Stimulated activated CD8-positive, alpha-beta memory T cell treated with anti-CD3 and anti-CD28 coated beads, Interleukin-4, amount 100 ng/mL, for 48 hours (primary cell): Measurements from ENCODE around the gene HMX1.

Experiments used
- DNase-seq: peaks from one replicate; pipeline ENCODE4 v3.0.0-alpha.2; 2020

HMX1 gene

DNA sequence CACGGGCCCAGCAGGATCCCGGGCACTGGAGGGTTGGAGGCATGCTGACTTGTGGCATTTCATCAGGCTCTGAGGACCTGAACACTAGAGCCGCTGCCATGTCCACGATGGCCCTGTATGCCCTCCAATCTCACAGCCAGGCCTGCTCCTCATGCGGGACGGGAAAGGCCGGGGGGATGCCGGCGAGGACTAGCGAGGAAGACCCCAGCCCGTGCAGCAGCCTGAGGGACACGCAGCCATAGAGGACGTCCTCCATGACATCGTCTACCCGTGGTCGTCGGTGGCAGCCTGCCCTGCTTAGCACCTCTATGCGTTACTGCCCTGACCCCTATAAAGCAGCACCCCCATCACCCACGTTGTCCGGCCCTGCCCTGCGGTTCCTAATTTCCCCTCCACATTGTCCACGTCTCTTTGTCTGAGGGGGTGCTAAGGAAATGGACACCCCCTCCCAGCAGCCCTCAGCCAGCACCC, 32.6 kb downstream of the HMX1 start:
- peak; percentile 6 for DNase-seq

DNA sequence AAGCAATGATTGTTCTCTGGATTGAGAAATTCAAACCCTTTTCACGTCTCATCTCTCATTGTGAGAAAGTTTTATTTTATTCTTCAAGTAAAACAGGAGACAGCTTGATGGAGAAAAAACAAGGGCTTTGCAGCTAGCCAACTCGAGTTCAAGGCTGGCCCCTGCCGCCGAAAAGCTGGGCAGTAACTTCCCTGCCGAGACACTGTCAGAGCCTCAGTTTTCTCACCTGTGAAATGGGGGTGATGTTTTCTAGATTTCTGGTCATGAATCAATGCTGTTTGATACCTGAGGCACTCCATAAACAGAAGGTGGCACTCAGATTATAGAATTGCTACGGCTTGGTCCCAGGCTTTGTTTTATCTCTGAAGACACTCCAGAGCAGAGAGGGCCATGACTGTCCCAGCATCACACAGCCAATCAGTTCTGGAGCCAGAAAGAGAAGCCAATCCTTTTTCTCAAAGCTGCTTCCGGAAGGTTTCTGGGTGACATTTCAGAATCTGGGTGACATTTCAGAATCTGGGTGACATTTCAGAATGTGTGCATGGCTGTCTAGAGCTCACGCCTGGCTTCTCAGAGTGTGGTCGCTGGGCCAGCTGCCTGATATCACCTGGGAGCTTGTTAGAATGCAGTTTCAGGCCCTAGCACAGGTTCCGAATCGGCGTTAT, 33.2 kb downstream of the HMX1 start:
- no peak for DNase-seq

DNA sequence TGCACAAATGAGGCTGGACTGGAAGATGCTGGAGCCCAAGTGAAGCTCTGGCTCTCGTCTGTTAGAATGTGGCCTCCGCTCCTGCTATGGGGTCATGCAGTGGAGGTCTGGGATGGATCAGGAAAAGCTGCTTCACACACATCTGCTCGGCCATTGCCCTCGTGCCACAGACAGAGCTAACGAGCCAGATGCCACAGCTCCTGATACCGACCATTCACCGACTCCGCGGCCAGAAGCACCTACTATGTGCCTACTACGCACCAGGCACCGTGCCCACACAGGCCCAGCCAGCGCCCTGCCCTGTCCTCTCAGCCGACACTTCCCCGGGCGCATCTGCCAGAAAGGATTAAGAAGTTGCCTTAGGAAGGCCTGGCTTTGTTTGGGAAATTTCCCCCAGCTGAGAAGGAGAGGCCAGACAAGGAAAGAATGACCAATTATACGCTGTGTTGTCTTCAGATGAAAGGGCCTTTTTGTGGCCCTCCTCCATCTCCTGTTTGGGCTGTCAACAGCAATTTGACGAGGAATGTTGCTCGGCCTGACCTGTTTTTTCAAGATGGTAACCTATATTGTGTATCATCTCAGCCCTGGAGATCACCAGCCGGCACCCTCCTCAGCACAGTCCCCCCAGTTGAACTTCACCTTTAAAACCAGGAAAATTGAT, 34.3 kb downstream of the HMX1 start:
- peak; percentile 1 for DNase-seq

DNA sequence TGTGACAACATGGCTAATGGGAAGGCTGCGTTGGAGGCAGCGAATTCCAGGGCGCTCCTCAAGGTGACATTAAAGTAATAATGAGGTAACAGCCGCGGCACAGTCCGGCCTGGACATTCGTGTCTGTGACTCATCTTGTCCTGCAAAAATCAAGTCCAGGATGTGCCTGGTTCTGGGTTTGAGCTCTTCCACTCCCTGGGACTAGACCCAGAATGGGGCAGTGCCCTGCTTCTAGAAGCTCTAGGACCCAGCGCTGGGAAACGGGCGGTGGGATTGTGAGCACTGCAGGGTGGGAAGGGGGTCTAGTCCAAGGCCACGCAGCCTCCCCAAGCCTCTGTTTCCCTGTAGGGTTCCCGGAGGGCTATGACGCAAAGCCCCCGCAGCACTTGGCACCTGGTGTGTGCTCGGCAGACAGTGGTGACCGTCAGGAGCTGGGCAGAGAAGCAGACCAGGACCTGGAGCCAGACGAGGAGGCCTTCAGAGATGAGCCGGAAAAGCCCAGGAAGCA, 34.9 kb downstream of the HMX1 start:
- DNase-seq: peak; percentile 8

DNA sequence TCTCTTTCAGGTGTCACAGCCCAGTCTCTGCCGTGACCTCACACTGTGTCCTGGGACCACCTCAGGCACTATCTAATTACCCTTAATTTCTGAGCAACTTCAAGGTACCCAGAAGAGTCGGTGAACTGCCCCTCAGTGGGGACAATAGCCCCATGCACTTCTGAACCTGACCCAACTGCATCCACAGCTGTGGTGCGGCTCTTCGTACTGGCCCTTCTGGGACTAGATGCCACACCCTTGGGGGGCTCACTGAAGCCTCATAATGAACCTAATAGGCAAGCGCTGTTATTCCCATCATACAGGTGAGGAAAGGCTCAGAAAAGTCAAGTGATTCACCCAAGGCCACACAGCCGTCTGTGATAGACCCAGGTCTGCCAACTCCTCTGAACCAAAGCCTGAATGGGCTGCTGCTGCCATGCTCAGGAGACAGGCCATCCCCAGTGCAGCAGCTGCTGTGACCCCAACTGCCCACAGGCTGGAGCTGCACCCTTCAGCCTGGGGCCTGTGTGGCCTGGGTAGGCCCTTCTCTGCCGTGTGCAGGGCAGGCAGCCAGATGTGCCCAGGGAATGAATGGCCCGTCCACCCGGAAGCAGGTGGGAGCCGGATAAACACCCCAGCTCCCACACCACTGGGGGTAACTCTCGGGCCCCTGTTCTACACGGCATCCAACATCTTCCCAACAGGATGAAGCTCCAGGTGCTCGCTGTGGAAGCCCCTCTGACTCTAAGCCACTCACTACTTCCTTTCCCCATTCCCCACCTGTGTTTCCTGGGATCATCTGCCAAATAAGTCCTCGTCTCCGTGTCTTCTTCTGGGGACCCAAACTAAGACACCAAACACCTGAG, 35.9 kb downstream of the HMX1 start:
- peak; percentile 10 for DNase-seq

DNA sequence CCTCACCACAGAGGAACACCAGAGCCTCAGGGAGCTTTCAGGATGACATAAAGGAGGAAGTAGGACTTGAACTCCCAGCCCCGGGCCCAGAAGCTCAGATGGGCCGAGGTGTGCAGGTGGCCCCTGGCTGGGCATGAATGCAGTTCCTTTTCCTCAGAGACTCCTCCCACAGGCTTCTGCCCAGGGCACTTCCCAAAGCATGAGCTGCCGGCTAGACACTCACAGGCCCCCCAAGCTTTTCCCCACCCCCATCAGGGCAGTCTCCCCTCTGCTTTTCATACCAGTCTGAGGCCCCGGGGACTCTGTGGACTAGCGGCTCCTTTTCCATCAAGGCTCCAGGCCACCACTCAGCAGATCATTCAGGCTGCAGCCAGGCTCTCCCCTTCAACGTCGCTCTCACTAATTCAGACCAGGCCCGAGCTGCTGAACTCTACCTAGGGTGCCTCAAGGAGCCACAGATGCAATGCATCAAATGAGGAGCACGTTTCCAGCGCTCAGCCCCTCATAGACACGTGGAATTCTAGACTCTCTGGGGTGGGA, 36.9 kb downstream of the HMX1 start:
- no peak for DNase-seq

DNA sequence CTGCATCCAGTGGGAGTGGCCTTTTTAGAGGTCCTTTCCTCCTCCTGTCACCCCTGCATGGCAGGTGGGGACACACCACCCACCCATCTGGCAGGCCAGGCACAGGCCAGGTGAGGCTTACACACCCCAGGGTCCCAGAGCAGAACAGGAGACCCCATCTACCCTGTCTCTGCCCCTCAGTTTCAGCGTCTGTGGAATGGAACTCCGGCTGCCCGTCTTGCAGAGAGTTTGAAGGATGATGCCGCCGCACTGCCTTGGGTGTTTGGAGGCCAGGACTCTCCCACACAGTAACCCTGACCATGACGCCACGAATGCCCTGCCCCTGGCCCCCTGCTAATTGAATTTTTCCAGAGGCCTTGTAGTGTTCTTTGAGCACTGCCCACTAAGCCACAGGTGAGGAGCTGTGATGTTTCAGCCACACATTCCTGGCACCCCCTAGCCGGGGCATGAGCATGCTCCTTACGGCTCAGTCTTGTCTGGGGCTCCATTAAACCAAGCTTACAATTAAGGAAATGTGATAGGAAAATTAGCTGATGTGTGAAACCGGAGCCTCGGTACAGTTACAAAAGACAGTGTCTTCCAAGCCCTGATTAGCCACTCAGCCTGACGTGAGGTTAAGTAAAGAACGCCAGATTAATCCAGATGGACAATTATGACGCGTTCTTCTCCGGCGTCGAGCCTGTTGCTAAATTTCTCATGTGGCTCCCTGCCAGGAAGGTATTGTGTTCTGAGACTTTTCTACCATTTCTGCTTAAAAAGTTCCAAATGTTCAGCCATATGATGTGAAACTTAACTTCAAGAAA, 39.3 kb downstream of the HMX1 start:
- DNase-seq: peak; percentile 2

DNA sequence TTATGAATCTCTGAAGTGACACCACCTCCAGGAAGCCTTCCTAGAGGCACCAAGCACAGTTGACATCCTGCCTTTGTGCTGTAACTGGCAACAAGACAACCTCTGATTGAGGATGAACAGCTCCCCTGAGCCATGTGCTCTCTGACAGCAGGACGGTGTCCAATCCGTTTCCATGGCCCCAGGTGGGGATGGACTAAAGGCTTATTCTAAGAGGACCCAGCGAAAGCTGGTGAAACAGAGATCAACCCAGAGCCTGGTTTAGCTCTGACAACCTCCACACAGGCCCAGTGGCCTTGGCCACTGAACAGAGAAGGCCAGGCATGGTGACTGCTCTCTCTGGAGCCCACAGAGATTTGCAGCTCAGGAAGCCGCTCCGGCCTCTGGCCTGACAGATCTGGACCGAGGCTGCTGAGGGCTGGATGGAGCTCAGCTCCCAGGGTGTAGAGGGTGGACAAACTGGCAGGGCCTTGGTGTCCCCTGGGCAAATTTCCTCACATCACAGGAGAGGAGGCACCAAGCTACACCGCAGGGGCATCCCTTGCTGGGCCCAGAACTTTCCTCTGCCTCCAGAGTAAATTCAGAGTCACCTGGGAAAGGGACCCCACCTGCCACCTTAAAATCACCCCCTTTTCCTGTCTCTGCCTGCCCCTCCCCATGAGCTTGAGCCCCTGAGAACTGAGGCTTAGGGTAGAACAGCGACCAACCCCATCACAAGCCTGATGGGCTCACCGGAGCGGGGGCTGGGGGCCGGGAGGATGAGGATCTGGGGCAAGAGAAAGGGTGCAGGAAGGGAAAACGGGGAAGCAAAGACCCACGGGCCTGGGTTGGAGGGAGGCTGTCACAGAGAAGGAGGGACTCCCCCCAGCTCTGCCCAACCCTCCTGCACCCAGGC, 40.2 kb downstream of the HMX1 start:
- DNase-seq: peak; percentile 10

DNA sequence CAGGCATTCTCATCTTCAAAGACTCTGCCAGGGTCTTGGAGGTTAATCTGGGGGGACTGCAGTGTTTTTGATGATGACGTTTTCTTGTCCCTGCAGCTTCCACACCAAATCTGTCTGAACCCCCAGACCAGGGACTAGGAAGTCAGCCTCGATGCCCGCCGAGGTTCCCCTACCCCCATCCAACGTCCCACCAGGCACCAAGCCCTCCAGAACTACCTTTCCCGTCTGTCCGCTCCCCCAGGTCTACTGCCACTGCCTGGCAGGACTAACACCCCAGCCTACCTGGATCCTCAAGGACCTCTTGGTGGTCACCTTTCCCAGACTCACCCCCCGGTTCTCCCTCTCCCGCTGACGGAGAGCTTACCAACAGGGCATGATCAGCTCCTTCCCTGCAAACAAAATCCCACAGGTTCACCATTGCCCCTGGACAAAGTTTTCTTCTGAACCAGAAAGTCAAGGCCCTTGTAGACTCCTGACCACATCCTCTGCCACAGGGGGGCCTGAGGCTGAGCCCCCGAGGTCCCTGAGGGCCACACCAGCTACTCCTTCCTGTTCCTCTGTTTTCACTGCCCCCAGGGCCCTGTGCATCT, 40.9 kb downstream of the HMX1 start:
- DNase-seq: peak; percentile 11

DNA sequence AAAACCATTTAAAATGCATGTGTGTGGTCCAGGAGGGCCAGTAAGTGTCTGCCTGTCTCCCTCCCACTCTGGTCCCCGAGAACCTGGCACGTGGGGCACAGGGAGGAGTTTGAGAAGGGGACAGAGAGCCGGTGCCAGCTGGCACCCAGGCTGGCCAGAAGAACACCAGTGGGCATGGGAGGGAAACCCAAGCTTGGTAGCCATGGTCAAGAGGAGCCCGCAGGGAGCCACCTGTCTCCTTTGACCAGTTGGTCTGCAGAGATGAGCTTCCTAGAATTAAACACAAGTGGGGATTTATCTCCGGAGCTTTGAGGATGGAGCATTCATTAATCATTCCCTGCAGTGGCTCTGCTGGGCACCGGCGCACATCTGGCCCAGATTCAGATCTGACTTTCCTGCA, 41.6 kb downstream of the HMX1 start:
- peak; percentile 5 for DNase-seq

DNA sequence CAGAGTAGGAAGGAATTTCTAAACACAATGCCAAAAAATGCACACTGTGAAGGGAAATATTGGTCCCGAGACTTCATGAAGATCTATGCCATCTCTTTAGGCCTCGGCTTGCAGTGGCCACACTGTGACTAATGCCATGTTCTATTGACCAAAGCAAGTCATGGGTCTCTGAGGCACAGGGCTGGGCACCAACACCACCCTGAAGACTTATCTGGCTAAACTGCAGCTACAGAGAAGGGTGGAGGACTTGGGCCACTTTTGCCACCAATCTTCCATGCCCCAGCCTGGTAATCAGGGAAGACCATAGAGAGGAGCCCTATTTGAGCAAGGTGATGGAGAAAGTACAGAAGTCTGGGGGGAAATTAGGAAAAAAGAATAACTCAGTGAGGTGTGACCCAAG, 42.1 kb downstream of the HMX1 start:
- DNase-seq: peak; percentile 11

DNA sequence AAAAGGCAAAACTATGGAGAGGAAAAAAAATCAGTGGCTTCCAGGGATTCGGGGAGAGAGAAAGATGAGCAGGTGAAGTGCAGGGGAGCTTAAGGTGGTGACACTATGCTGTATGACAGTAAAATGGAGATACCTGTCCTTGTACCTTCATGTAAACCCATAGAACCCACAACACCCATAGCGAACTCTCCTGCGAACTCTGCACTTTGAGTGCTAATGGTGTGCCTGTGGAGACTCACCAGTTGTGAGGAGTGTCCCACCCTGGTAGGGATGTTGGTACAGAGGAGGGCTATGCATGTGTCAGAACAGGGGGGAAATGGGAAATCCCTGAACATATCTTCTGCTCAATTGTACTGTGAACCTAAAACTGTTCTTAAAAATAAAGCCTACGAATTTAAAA, 42.8 kb downstream of the HMX1 start:
- DNase-seq: no peak

DNA sequence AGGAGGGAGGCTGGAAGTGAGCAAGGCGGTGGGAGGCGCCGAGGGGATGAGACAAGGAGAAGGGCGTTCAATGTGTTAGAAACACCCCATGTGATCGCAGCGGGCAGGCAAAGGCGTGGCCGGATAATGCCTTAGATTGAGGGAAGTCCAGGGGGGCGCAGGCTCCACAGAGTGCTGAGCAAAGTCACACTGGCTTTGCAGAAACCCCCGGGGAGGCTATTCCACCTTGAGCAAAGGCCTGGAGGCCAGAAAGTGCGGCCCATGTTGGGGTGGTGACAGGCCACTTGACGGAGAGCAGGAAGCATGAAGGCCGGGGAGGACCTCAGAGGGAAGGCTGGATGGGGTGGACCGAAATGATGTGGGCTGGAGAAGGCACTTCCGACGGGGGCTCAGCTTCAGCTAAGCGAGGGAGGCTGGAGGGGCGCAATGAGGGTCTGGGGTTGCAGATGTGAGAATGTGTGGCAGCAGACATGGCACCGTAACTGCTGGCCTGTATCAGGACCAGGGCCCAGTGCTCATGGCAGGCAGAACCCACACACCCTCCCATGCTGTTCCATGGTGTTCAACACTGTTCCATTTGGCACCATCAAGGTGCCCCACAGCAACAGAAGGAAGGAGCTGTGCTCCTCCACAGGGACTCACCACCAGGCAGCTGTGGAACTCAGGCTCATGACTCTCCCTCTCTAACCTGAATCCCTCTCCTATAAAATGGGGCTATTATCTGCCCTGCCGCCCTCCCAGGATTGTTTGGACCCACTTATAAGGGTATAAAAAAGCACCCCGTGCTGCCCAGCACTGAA, 50.3 kb downstream of the HMX1 start:
- DNase-seq: peak; percentile 14

DNA sequence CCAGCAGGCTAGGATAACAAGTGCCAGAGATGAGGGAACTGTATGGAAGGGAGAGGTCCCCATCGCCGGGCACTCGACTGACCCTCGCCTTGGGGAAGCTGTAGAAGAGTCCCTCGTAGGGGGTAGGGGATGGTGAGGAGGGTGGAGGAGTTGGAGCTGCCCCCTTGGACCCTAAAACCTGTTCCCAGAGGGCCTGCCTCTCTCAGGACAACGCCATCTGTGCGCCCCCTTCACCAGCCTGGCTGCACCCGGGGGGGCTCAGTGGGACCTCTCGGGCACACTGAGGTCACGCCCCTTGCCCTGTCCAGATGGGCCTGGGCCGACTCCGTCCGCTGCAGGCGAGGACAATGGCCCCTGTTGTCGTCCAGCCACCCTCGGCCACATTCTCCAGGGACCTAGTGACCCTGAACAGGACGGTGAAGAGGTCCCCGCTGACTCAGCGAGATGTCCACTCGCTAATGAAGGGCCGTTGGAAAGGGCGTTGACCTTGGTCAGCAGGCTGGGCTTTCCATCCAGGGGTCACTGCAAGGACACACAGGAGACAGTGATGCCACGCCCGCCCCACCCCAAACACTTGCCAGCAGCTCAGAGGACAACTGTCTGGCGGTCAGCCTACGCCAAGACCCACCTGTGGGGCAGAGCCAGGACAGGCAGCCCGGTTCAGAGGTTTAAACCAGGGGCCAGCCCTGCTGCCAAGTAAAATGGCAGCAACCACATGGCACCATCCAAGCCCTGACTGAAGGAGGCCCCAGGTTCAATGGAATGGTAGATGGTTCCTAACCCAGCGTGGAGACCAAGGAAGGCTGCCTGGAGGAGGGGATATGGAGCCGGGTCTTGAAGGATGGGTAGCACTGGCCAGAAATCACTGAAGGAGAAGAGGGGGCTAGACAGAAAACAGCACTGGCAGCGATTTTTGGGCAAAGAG, 51.2 kb downstream of the HMX1 start:
- DNase-seq: peak; percentile 9

DNA sequence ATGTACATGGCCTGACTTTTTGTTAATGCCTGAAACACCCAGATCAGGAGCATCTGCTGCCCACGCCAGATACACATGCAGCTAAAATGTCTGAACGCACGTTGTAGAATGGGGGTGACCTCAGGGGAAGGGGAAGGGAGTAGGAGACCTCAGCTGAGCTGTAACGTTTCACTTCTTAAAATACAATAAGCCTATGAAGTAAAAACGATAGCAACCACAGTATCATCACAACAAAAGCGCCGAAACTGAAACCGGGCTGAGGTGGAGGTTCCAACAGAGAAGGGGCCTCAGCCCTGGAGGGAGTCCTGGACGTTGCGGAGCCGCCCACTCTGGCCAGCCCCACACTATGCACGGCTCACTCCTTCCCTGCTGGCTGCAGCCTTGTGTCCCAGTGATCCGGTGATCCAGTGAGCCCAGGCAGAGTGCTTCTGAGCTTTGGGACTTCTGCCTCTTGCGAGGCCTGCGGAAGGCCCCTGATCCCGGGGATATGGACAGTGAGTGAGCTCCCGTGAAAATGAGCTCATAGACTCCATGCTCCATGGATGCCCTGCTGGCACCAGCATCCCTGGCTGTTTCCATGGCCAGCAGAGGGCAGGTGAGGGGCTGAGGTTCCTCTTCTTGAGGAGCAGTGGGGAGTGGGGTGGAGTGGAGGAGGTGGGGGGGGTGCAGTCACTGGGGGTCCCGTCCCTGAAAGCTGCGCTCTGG, 52.0 kb downstream of the HMX1 start:
- DNase-seq: peak; percentile 6

DNA sequence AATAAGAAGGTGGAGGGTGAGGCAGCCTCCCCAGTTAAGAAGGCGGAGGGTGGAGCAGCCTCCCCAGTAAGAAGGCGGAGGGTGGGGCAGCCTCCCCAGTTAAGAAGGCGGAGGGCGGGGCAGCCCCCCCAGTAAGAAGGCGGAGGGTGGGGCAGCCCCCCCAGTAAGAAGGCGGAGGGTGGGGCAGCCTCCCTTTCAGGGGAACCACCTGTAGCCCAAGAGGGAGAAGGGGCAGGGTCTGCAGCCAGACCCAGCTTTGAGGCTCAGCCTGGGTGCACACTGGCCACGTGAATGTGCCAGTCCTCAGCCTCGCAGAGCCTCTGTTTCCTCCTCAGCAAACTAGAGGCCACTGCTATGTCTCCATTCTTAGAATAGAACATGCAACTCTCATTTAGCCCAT, 52.6 kb downstream of the HMX1 start:
- DNase-seq: peak; percentile 2

DNA sequence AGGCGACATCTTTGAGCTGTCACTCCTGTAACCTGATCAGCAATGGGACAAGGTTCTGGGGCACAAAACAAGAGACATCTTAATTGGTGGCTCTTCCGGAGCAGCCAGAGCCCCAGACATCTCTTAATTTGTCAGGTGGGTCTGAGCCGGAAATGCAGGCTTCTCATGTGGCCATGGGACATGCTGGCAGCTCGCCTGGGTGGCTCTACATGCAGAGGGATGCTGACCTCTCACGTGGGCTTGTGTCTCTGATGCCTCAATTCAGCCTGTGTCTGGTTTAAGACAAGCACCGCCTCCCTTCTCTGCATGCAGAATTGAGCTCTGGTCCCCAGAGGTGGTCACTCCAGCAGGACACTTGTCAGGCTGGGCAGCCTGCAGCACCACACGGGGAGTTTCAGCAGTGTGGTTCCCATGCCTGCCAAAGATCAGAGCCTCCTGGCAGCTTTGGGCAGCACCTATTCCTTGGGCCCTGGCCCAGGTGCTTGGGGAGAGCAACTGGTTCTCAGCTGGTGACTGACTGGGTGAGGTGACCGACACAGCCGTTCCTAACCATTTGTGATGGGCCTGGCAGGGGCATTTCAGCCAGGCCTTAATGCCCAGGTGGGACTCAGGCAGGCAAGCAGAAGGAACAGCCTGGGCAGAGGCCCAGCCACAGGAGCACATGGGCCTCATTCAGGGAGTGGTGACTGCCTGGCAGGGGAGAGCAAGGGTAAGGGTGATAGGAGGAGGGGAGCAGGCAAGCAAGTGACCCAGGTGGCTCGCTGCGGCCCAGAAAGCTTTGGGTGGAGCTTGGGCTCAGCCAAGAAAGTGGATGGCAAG, 53.4 kb downstream of the HMX1 start:
- peak; percentile 13 for DNase-seq

DNA sequence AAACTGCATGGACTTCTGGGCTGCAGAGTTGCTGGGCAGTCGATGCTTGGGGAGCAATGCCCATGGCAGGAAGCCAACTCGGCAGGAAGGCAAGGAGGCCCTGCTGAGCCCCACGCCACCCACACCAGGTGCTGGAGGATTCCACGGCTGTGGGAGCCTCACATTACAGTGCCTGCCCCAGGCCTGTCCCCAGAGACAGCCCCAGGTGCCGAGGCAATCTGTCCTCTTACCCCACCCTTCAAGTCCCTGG, 53.9 kb downstream of the HMX1 start:
- DNase-seq: no peak
